Hepatocyte (in vitro differentiated cells): ENCODE data around the gene DIAPH3. TPM values are rescaled to one million over a fixed set of nuclear protein-coding genes. Genes with fewer than 3 reads are reported as not detected.

Source experiments
- DNase-seq: peaks from one replicate; pipeline ENCODE4 v3.0.0-alpha.2; 2016; ENCODE audit warnings: low spot score
- H2AFZ ChIP-seq: fragments of 200-600 bp; sonication (generic); 2 replicates; pipeline ENCODE4 v1.6.0; 2016; ENCODE audit warnings: antibody characterized with exemption, mild to moderate bottlenecking
- H3K27ac ChIP-seq: fragments of 200-600 bp; sonication (generic); 2 replicates; pipeline ENCODE4 v1.5.1; 2016; ENCODE audit warnings: mild to moderate bottlenecking
- H3K27me3 ChIP-seq: fragments of 200-600 bp; sonication (generic); 2 replicates; pipeline ENCODE4 v1.6.1; 2016
- H3K36me3 ChIP-seq: fragments of 200-600 bp; sonication (generic); replicated peaks from 2 replicates; pipeline ENCODE4 v1.5.1; 2016; ENCODE audit warnings: low read depth; ENCODE audit not compliant: insufficient read depth
- H3K4me1 ChIP-seq: fragments of 200-600 bp; sonication (generic); 2 replicates; pipeline ENCODE4 v1.5.1; 2016; ENCODE audit warnings: mild to moderate bottlenecking, moderate library complexity; ENCODE audit not compliant: insufficient read depth
- H3K4me2 ChIP-seq: fragments of 200-600 bp; sonication (generic); 2 replicates; pipeline ENCODE4 v1.6.0; 2016
- H3K4me3 ChIP-seq: fragments of 200-600 bp; sonication (generic); 2 replicates; pipeline ENCODE4 v1.5.1; 2016; ENCODE audit warnings: mild to moderate bottlenecking
- H3K79me2 ChIP-seq: fragments of 200-600 bp; sonication (generic); 2 replicates; pipeline ENCODE4 v1.6.0; 2017; ENCODE audit warnings: mild to moderate bottlenecking
- H3K9me2 ChIP-seq: fragments of 200-600 bp; sonication (generic); replicated peaks from 2 replicates; pipeline ENCODE4 v1.6.0; 2017; ENCODE audit warnings: mild to moderate bottlenecking; ENCODE audit not compliant: insufficient read depth
- H3K9me3 ChIP-seq: fragments of 200-600 bp; sonication (generic); 2 replicates; pipeline ENCODE4 v1.5.1; 2016; ENCODE audit warnings: low read depth, mild to moderate bottlenecking
- H4K20me1 ChIP-seq: fragments of 200-600 bp; sonication (generic); 2 replicates; pipeline ENCODE4 v1.6.0; 2016; ENCODE audit warnings: mild to moderate bottlenecking; ENCODE audit not compliant: insufficient read depth, poor library complexity, severe bottlenecking
- EZH2 ChIP-seq: fragments of 200-600 bp; sonication (generic); IDR thresholded peaks from 2 replicates; pipeline ENCODE4 v1.6.1; 2016; ENCODE audit warnings: antibody characterized with exemption, mild to moderate bottlenecking, borderline replicate concordance
- EZH2phosphoT487 ChIP-seq: fragments of 200-600 bp; sonication (generic); IDR thresholded peaks from one replicate; pipeline ENCODE4 v1.6.1; 2018; ENCODE audit warnings: antibody characterized with exemption, mild to moderate bottlenecking, low read depth, moderate library complexity; ENCODE audit not compliant: unreplicated experiment, severe bottlenecking
- WGBS: methylation state at CpG from one replicate; pipeline ENCODE4 v1.1.6; 2016; ENCODE audit warnings: low lambda C conversion rate; ENCODE audit errors: missing lambda C conversion rate; 5-methylcytosine and 5-hydroxymethylcytosine counted together
- polyA plus RNA-seq: library from polyadenylated mRNA; unstranded; fragments of >200 nt; fragmentation: Nextera tagmentation; extraction: Ambion mirVana; gene quantifications from 2 replicates; pipeline ENCODE4 v1.2.1, GENCODE V29; 2016
- total RNA-seq: library from RNA; depleted of rRNA; stranded (reverse); fragments of >200 nt; gene quantifications from 2 replicates; pipeline ENCODE4 v1.2.3, GENCODE V29; 2014
- TF ChIP-seq, protein P1 (sequence below): fragments of 200-600 bp; sonication (generic); IDR thresholded peaks from 2 replicates; pipeline ENCODE4 v1.5.1; 2016; ENCODE audit warnings: antibody characterized with exemption, mild to moderate bottlenecking; ENCODE audit not compliant: poor library complexity

The DIAPH3 gene
- total and polyA plus RNA-seq, 2 experiments from 2014 or later, result 4.7 to 7.9 TPM

DNA sequence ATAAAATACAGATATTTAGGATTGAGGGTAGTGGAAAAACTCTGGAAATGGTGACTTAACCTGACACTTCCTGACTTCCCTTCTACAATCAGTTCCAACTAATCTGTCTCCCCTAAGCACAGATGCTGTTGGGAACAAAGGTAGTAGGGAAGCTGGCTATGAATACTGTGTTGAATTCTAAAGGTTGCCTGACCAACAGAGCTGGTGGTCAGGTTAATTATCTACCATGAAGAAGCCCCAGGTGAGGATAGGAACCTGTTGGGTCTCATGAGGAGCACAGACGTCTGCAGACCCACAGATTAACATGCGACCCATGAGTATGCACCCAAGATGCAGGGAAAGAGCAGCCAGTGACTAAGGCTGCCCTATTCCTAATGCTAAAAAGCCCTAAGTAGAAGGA lies 172.3 kb downstream of the DIAPH3 start:
- no peak overlapping the region for H3K4me3 ChIP-seq
- WGBS, result 70% methylated on average over 2 of the region's 2 CpGs

GRCh38 chr13:59982631-59983382 lies 180.9 kb downstream of the DIAPH3 start:
- Histone ChIP-seq H3K36me3 (no peaks in the 10 kb centered on the region), H3K4me1 (no peaks in the 10 kb centered on the region), H3K79me2 (no peaks in the 10 kb centered on the region), H3K9me3 (no peaks in the 10 kb centered on the region), H3K27me3 (no peaks in the 10 kb centered on the region), H3K4me3 (no peak overlapping the region), H3K9me2 (no peaks in the 10 kb centered on the region), H3K27ac (no peak overlapping the region), H3K4me2 (no peak overlapping the region), H2AFZ (no peak overlapping the region), H4K20me1 (no peaks in the 10 kb centered on the region)
- TF ChIP-seq EZH2, result no peak
- no peak for TF ChIP-seq EZH2phosphoT487
- TF ChIP-seq, protein P1, sequence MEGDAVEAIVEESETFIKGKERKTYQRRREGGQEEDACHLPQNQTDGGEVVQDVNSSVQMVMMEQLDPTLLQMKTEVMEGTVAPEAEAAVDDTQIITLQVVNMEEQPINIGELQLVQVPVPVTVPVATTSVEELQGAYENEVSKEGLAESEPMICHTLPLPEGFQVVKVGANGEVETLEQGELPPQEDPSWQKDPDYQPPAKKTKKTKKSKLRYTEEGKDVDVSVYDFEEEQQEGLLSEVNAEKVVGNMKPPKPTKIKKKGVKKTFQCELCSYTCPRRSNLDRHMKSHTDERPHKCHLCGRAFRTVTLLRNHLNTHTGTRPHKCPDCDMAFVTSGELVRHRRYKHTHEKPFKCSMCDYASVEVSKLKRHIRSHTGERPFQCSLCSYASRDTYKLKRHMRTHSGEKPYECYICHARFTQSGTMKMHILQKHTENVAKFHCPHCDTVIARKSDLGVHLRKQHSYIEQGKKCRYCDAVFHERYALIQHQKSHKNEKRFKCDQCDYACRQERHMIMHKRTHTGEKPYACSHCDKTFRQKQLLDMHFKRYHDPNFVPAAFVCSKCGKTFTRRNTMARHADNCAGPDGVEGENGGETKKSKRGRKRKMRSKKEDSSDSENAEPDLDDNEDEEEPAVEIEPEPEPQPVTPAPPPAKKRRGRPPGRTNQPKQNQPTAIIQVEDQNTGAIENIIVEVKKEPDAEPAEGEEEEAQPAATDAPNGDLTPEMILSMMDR, result no peak
- WGBS, result 86% methylated on average over 7 of the region's 7 CpGs
- no peak for DNase-seq

More for the DNA sequence above, 172.3 kb downstream of the DIAPH3 start:
- H3K4me1 ChIP-seq, result no peaks in the 10 kb centered on the region
- no peak overlapping the region for H3K27ac ChIP-seq
- TF ChIP-seq, protein P1, result no peak
- TF ChIP-seq EZH2phosphoT487, result no peak
- TF ChIP-seq EZH2, result no peak
- H2AFZ ChIP-seq, result no peak overlapping the region
- H3K79me2 ChIP-seq, result no peaks in the 10 kb centered on the region
- no peaks in the 10 kb centered on the region for H4K20me1 ChIP-seq
- H3K27me3 ChIP-seq, result no peaks in the 10 kb centered on the region
- no peak overlapping the region for H3K4me2 ChIP-seq
- H3K9me2 ChIP-seq, result no peaks in the 10 kb centered on the region
- H3K9me3 ChIP-seq, result no peaks in the 10 kb centered on the region
- no peaks in the 10 kb centered on the region for H3K36me3 ChIP-seq
- DNase-seq, result peak; percentile 10

DNA sequence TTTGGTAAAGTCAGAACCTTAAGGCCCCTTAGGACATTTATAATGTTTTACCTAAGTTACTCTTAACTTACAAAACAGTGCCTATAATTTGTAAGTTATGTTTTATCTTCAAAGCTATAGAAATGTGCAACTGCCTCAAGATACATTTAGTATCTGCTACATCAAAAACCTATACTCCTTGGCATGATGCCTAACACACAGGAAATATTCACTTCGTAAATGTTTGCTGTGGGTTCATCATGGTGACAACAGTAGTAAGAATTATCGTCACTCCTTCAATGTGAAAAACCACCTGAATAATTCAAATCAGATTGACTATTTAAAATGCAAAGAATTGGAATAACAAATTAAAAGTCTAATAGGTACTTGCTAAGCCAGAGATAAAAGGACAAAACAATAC lies 184.1 kb downstream of the DIAPH3 start:
- H3K36me3 ChIP-seq, result no peaks in the 10 kb centered on the region
- H2AFZ ChIP-seq, result no peak overlapping the region
- no peaks in the 10 kb centered on the region for H3K4me1 ChIP-seq
- no peaks in the 10 kb centered on the region for H4K20me1 ChIP-seq
- H3K4me2 ChIP-seq, result no peak overlapping the region
- H3K9me3 ChIP-seq, result no peaks in the 10 kb centered on the region
- H3K27ac ChIP-seq, result no peak overlapping the region
- TF ChIP-seq, protein P1, result no peak
- TF ChIP-seq EZH2phosphoT487 (no peak), EZH2 (no peak)
- DNase-seq, result no peak
- H3K4me3 ChIP-seq, result no peak overlapping the region
- H3K27me3 ChIP-seq, result no peaks in the 10 kb centered on the region
- H3K9me2 ChIP-seq, result no peaks in the 10 kb centered on the region
- no peaks in the 10 kb centered on the region for H3K79me2 ChIP-seq
- WGBS, result 90% methylated on average over 2 of the region's 2 CpGs
